Natural killer cell treated with Interleukin-12 subunit alpha and Interleukin-12 subunit beta and Interleukin-15 and Interleukin-18, amount 100 ng/mL, for 72 hours (primary cell): ENCODE data around the gene PRRG2. TPM values are rescaled to one million over a fixed set of nuclear protein-coding genes. Genes with fewer than 3 reads are reported as not detected.

ENCODE experiments used
- ATAC-seq, 2 donors: fragments of 150-1000 bp; cut with Tn5 transposase in 1 of 2; sonication (Bioruptor Pico), chemical (Tn5 transposase) in 1 of 2; 2 replicates each; pipeline ENCODE4 v1.10.0; 2021
- DNase-seq: peaks from one replicate; pipeline ENCODE4 v3.0.0; 2022; ENCODE audit warnings: low spot score
- H3K27ac Mint-ChIP-seq, 2 donors: 1 replicate in 1 of 2; 2 replicates in 1 of 2; pipeline ENCODE4 v1.8.0; 2022; ENCODE audit warnings: mixed read lengths in 2 of 2, mild to moderate bottlenecking in 1 of 2, moderate library complexity in 1 of 2
- H3K27me3 Mint-ChIP-seq, 2 donors: 1 replicate in 1 of 2; 2 replicates in 1 of 2; pipeline ENCODE4 v1.8.0; 2022; ENCODE audit warnings: mixed read lengths in 2 of 2
- H3K36me3 Mint-ChIP-seq: one replicate; pipeline ENCODE4 v1.8.0; 2022; ENCODE audit warnings: mixed read lengths
- H3K4me1 Mint-ChIP-seq, 2 donors: 1 replicate in 1 of 2; 2 replicates in 1 of 2; pipeline ENCODE4 v1.8.0; 2022; ENCODE audit warnings: low read depth in 2 of 2, mixed read lengths in 2 of 2, mild to moderate bottlenecking in 1 of 2
- H3K4me3 Mint-ChIP-seq: one replicate; pipeline ENCODE4 v1.8.0; 2022; ENCODE audit warnings: mixed read lengths
- H3K9me3 Mint-ChIP-seq: 2 replicates; pipeline ENCODE4 v1.8.0; 2022; ENCODE audit warnings: mixed read lengths
- total RNA-seq, 2 donors: library from RNA; stranded (reverse); gene quantifications; one replicate each; pipeline ENCODE4 v1.2.3, GENCODE V29; 2022

PRRG2 gene
- total RNA-seq: 1 to 10 TPM in 1 of 2 donors, under 1 TPM in 1; 0.81 to 1.5 TPM

DNA sequence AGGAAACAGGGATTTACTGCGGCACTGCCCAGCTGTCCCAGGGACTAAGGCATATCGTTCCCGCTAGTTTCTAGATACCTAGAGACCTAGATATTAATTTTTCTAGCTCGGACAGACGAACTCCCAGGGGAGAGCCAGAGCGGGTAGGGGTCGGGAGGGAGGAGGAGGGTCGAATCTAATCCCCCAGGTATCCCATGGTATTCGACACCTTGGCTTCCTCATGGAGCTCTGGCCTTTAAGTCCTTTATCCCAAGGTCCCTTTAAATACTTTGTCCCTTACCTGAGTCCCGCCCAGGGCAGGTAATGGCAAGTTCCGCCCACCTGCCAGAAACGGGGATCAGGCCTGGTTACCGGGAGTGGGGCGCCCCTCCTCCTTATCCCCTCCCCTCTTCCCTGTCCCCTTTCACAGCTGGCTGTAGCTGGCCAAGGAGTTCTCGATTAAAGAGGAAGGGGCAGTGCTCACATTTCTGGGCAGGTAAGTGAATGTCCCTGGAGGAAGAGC lies at the start of gene PRRG2:
Gene PRRG2, plus strand, starts transcription at position 310 of the 502 bp plus-strand sequence. CDS start 1,904 bp downstream, outside the sequence.
- no peaks in the 10 kb centered on the region for H3K36me3 Mint-ChIP-seq
- H3K4me1 Mint-ChIP-seq: peaks cover 25 to 26% of the 10 kb centered on the region in 2 donors
- DNase-seq (no peak), ATAC-seq (no peak)
- H3K27me3 Mint-ChIP-seq: no peaks in the 10 kb centered on the region
- H3K9me3 Mint-ChIP-seq: no peaks in the 10 kb centered on the region
- H3K27ac Mint-ChIP-seq: peak within 1 kb of the TSS; percentile 81 to 95
- peak within 1 kb of the TSS; percentile 92 for H3K4me3 Mint-ChIP-seq

DNA sequence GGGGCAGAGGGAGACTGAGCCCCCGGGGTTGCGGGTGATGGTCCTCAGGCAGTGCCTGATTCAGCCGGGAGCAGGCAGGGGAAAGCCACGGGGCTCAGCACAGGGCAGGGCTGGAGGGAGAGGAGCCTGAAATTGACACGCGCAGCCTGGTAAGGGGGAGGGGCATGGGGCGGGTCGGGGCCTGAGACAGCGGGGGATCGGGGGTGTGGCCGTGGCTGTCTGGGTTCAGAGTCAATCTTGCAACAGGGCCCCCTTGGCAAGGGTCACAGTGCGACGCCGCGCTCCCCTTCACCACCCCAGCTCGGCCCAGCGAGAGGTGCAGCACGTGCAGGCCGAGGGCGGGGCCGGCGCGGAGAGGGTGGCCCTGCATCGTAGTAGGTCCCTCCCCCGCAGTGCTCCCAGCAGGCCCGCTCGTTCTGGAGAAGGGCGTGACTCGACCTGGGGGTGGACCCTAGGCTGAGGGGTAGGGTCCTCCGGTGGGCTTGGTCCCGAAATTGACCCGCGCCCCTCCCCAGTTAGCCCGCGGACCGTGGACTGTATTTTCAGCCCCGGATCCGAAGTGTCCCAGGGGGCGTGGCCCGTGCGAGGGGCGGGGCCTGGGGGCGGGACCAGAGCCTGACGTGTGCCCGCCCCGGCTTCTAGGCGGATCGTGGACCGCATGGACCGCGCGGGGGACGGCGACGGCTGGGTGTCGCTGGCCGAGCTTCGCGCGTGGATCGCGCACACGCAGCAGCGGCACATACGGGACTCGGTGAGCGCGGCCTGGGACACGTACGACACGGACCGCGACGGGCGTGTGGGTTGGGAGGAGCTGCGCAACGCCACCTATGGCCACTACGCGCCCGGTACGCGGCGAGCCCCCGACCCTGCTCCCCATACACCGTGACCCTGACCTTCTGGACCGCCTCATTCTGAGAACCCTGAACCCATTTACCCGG lies 47.3 kb upstream of the PRRG2 start:
- Mint-ChIP-seq H3K27ac (peak overlapping the region; percentile 25 to 70), H3K4me3 (peak overlapping the region; percentile 90), H3K36me3 (no peaks in the 10 kb centered on the region), H3K4me1 (peaks cover 19 to 23% of the 10 kb centered on the region in 2 donors), H3K27me3 (peaks cover 0 to 12% of the 10 kb centered on the region in 2 donors), H3K9me3 (no peaks in the 10 kb centered on the region)
- DNase-seq: peak; percentile 86
- peak; percentile 92 to 94 for ATAC-seq

DNA sequence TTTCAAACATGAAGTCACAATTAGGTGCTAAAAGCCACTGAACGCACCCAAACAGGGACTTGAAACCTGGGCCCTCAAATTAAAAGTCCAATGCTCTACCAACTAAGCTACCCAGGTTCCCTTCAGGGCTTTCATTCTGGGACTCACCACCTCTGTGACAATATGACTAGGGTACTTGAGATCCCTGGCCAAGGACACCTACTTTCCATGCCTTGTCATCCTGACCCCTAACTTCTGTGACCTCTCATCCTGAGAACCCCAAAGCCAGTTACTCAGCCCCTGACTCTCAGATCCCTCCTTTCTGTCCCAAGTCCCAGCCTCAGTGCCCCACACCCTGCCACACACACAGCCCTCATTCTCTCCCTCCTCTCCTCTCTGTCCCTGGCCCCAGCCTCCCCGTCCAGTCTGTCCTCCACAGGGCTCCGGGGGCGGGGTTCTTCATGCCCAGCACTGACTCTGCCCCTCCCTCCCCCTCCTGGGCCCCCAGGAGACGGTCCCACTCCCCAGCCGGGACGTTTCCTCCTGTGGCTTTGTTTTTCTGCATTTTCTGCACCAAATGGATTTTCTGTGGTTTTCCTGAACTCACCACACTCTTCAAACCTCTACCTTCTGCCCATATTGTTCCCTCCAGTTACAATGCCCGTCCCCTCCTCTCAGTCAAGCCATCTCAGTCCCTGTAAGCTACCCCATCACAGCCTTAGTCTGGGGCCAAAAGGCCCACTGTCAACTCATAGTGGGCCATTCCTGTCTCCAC lies 46.3 kb upstream of the PRRG2 start:
- DNase-seq: no peak

DNA sequence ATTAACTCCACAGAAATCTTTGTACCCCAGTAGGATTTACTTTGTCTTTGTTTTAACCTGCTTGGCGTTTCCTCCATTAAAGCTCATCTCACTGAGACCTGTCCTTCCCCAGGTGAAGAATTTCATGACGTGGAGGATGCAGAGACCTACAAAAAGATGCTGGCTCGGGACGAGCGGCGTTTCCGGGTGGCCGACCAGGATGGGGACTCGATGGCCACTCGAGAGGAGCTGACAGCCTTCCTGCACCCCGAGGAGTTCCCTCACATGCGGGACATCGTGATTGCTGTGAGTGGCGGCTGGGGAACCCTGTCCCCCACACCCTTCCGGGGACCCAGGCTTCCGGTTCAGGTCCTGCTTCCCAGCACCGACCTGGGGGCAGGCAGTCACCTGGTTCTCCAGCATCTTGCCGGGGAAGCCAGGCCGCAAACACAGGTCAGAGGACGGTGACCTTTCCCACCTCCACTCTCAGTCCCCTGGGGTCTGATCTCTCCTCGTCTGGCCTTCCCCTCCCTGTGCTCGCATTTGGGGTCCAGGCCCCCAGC lies 44.1 kb upstream of the PRRG2 start:
- H3K4me1 Mint-ChIP-seq: peaks cover 18 to 23% of the 10 kb centered on the region in 2 donors
- H3K4me3 Mint-ChIP-seq: no peak overlapping the region
- H3K9me3 Mint-ChIP-seq: no peaks in the 10 kb centered on the region
- ATAC-seq: no peak
- H3K27me3 Mint-ChIP-seq: peaks cover 0 to 15% of the 10 kb centered on the region in 2 donors
- no peak for DNase-seq
- no peaks in the 10 kb centered on the region for H3K36me3 Mint-ChIP-seq
- H3K27ac Mint-ChIP-seq: no peak overlapping the region

More for the DNA sequence above, 46.3 kb upstream of the PRRG2 start:
- peak overlapping the region; percentile 25 to 65 for H3K27ac Mint-ChIP-seq
- ATAC-seq: no peak
- H3K4me1 Mint-ChIP-seq: peaks cover 20 to 23% of the 10 kb centered on the region in 2 donors
- no peaks in the 10 kb centered on the region for H3K9me3 Mint-ChIP-seq
- peak overlapping the region; percentile 90 for H3K4me3 Mint-ChIP-seq
- no peaks in the 10 kb centered on the region for H3K36me3 Mint-ChIP-seq
- H3K27me3 Mint-ChIP-seq: peaks cover 0 to 12% of the 10 kb centered on the region in 2 donors

DNA sequence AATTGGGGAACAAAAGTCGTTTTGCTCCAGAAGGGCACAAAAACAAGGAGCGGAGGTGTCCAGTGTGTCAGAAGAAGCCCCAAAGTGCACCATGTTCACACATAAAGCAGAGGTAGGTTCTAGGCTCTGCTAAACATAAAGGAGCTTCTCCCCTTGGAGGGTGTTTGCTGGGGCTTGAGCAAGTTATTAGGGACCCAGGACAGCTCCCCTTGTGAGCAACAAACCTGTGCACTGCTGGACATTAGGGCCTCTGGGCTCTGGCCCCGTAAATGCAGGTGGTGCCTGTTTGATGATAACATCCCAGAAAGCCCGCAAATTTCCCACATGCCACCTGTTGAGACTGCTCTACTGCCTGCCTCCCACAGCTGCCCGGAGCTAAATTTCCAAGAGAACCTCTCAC lies 42.5 kb upstream of the PRRG2 start:
- no peaks in the 10 kb centered on the region for H3K36me3 Mint-ChIP-seq
- DNase-seq (no peak), ATAC-seq (no peak)
- no peak overlapping the region for H3K27ac Mint-ChIP-seq
- H3K9me3 Mint-ChIP-seq: no peaks in the 10 kb centered on the region
- peaks cover 0 to 10% of the 10 kb centered on the region in 2 donors for H3K27me3 Mint-ChIP-seq
- H3K4me3 Mint-ChIP-seq: no peak overlapping the region
- peaks cover 12 to 15% of the 10 kb centered on the region in 2 donors for H3K4me1 Mint-ChIP-seq

DNA sequence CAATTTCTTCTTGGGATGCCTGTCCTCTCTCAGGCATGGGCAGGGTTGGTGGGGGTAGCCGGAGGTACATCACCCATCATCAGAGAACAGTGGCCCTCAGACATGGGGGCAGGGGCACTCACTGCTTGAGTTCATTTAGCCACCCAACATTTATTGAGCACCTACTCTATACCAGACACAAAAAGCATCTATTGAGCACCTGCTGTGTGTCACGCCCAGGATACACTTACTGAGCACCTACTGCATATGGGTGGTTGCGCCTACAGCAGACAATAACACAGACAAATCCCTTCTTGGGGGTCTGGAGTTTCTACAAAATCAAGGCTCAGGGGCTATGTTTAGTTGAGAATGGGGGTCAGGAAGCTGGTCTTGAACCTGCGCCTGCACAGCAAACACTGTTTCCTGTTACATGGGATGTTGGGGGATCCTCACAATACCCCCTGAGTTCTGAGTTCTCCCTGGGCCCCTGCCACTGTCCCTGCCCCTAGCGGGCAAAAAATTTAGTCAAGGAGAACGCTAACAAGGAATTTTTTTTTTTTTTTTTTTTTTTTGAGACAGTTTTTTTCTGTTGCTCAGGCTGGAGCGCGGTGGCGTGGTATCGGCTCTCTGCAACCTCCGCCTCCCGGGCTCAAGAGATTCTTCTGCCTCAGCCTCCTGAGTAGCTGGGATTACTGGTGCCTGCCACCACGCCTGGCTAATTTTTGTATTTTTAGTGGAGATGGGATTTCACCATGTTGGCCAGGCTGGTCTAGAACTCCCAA lies 41.7 kb upstream of the PRRG2 start:
- Mint-ChIP-seq H3K9me3 (no peaks in the 10 kb centered on the region), H3K36me3 (no peaks in the 10 kb centered on the region), H3K27ac (no peak overlapping the region), H3K4me3 (no peak overlapping the region), H3K27me3 (peaks cover 0 to 10% of the 10 kb centered on the region in 2 donors), H3K4me1 (peaks cover 13% of the 10 kb centered on the region in 2 donors)
- ATAC-seq: no peak
- DNase-seq: no peak

DNA sequence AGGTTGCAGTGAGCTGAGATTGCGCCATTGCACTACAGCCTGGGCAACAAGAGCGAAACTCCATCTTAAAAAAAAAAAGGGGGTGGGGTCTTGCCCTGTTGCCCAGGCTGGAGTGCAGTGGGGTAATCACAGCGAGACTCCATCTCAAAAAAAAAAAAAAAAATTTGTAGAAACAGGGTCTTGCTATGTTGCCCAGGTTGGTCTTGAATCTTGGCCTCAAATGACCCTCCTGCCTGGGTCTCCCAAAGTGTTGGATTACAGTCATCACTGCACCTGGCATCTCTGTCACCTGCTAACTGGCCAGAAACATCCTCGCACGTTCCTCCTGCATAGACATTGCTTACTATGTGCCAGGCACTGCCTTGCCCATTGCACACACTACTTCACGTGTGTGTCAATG lies 39.2 kb upstream of the PRRG2 start:
- H3K4me3 Mint-ChIP-seq: no peak overlapping the region
- no peak for ATAC-seq

DNA sequence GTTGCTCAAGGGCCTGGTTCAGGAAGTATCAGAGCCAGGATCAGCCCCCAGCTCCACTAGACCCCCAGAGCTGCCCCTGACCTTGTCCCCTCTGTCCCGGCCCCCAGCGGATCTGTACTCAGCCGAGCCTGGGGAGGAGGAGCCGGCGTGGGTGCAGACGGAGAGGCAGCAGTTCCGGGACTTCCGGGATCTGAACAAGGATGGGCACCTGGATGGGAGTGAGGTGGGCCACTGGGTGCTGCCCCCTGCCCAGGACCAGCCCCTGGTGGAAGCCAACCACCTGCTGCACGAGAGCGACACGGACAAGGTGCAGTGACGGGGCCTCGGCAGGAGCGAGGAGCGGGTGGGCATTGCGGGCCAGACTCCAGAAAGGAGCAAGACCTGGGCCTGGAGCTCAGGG lies 38.7 kb upstream of the PRRG2 start:
- no peaks in the 10 kb centered on the region for H3K9me3 Mint-ChIP-seq
- no peak for ATAC-seq
- no peak overlapping the region for H3K4me3 Mint-ChIP-seq
- no peaks in the 10 kb centered on the region for H3K36me3 Mint-ChIP-seq
- DNase-seq: no peak
- H3K27me3 Mint-ChIP-seq: peaks cover 0 to 4% of the 10 kb centered on the region in 2 donors
- no peak overlapping the region for H3K27ac Mint-ChIP-seq
- H3K4me1 Mint-ChIP-seq: peaks cover 7 to 12% of the 10 kb centered on the region in 2 donors

More for the DNA sequence above, 39.2 kb upstream of the PRRG2 start:
- peaks cover 5 to 10% of the 10 kb centered on the region in 2 donors for H3K4me1 Mint-ChIP-seq
- H3K9me3 Mint-ChIP-seq: no peaks in the 10 kb centered on the region
- H3K36me3 Mint-ChIP-seq: no peaks in the 10 kb centered on the region
- peaks cover 0 to 6% of the 10 kb centered on the region in 2 donors for H3K27me3 Mint-ChIP-seq
- DNase-seq: no peak
- no peak overlapping the region for H3K27ac Mint-ChIP-seq

DNA sequence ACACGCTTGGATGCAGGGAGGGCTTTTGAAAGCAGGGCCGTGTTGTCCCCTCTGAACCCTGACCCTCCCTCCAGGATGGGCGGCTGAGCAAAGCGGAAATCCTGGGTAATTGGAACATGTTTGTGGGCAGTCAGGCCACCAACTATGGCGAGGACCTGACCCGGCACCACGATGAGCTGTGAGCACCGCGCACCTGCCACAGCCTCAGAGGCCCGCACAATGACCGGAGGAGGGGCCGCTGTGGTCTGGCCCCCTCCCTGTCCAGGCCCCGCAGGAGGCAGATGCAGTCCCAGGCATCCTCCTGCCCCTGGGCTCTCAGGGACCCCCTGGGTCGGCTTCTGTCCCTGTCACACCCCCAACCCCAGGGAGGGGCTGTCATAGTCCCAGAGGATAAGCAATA lies 38.1 kb upstream of the PRRG2 start:
- Mint-ChIP-seq H3K4me1 (peaks cover 7 to 12% of the 10 kb centered on the region in 2 donors), H3K27ac (no peak overlapping the region)
- no peak for DNase-seq

DNA sequence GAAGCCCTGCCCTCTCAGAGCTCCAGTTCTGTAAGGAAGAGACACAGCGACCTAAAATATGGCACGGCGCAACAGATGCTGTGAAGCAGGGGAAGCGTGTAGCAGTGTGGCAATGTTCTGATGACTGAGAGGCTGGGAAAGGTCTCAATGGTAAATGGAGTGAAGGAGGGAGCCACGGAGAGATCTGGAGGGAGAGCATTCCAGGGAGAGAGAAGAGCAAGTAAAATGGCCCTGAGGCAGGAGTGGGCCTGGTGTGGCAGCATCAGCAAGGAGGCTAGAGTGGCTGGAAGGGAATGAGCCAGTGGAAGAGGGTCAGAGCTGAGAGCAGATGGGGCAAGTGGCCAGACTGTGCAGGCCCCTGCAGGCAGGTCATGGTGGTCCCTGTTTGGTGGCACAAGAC lies 37.0 kb upstream of the PRRG2 start:
- peaks cover 0 to 3% of the 10 kb centered on the region in 2 donors for H3K27me3 Mint-ChIP-seq
- H3K36me3 Mint-ChIP-seq: no peaks in the 10 kb centered on the region
- ATAC-seq (peak in 1 of 2 donors; percentile 45), DNase-seq (no peak)
- H3K4me3 Mint-ChIP-seq: no peak overlapping the region
- peak overlapping the region in 1 of 2 donors; percentile 20 for H3K27ac Mint-ChIP-seq
- no peaks in the 10 kb centered on the region for H3K9me3 Mint-ChIP-seq
- peaks cover 7 to 12% of the 10 kb centered on the region in 2 donors for H3K4me1 Mint-ChIP-seq

More for the DNA sequence above, 38.1 kb upstream of the PRRG2 start:
- ATAC-seq: no peak
- H3K27me3 Mint-ChIP-seq: peaks cover 0 to 3% of the 10 kb centered on the region in 2 donors
- H3K9me3 Mint-ChIP-seq: no peaks in the 10 kb centered on the region
- no peak overlapping the region for H3K4me3 Mint-ChIP-seq
- H3K36me3 Mint-ChIP-seq: no peaks in the 10 kb centered on the region

DNA sequence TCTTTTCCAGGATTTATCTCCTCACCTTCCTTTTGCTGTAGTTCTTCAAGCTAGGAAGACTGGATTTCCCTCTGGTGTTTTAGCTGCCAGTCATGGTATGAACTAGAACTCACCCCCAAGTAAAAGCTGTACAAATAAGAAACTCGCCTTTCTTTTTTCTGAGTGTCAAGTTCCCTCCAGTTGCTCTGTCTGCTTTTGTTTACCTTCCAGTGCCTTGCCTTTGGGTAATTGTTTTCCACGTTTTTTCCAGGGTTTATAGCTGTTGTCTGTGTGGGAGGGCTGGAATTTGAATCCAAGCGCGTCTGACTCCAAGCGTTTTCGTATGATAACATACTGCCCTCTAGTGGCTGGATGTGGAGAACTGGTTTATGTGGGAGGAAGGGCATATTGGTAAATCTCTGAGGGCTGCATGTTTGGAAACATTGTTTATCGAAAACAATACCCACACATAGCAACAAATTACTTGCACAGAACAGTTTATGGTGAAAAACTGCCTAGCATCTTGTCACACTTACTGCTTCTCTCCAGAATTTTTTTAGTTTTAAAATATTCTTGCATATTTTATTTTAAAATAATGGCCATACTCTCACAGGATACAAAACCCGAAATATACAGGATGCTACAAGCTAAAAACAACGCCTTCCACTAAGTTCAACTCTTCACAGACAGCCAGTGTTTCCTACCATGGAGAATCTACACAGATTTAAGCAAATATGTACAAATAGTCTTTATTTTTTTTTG lies 34.1 kb upstream of the PRRG2 start:
- peak; percentile 77 for DNase-seq
- Mint-ChIP-seq H3K4me3 (peak overlapping the region; percentile 48), H3K36me3 (no peaks in the 10 kb centered on the region), H3K27me3 (no peaks in the 10 kb centered on the region), H3K27ac (no peak overlapping the region), H3K4me1 (peaks cover 3 to 12% of the 10 kb centered on the region in 2 donors), H3K9me3 (no peaks in the 10 kb centered on the region)
- ATAC-seq: peak; percentile 70 to 77

DNA sequence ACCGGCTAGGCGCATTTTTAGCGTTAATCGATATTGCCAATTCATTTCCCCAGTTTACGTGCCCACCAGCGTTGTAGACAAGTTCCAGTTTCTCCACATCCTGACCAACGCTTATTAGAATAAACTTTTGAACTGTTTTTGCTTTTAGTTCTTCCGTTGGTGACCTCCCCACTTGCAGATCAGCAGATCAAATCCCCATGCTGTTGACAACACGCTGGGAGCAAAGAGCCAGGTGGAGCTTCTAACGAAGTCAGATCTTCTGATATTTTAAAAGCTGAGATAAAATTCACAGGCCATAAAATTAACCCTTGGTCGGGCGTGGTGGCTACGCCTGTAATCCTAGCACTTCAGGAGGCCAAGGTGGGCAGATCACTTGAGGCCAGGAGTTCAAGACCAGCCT lies 32.1 kb upstream of the PRRG2 start:
- no peaks in the 10 kb centered on the region for H3K27me3 Mint-ChIP-seq
- H3K4me1 Mint-ChIP-seq: peaks cover 10 to 20% of the 10 kb centered on the region in 2 donors
- DNase-seq (no peak), ATAC-seq (no peak)
- H3K36me3 Mint-ChIP-seq: no peaks in the 10 kb centered on the region
- no peak overlapping the region for H3K4me3 Mint-ChIP-seq
- no peak overlapping the region for H3K27ac Mint-ChIP-seq
- H3K9me3 Mint-ChIP-seq: no peaks in the 10 kb centered on the region
